Measurements from ENCODE around the gene TSBP1.

DNA sequence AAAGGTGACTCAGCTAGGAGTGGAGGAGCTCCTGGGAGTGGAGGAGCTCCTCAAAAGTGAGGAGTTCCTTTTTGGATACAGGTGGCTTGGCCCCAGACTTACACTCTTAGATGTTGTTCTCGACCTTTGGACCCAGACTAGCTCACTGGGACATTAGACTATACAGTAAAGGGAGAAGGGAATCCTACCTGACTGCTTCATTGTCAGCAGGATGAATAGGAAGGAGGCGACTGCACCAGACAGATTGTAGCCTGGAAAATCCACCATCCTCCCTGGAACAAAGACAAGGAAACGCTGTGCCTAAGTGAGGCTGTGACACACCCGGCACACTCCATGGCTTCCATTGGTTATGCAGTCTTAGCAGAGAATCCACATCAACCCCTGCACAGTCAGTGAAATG, 35.2 kb upstream of the TSBP1 start, which contains the start of gene BTNL2:
- TF ChIP-seq, protein P1, sequence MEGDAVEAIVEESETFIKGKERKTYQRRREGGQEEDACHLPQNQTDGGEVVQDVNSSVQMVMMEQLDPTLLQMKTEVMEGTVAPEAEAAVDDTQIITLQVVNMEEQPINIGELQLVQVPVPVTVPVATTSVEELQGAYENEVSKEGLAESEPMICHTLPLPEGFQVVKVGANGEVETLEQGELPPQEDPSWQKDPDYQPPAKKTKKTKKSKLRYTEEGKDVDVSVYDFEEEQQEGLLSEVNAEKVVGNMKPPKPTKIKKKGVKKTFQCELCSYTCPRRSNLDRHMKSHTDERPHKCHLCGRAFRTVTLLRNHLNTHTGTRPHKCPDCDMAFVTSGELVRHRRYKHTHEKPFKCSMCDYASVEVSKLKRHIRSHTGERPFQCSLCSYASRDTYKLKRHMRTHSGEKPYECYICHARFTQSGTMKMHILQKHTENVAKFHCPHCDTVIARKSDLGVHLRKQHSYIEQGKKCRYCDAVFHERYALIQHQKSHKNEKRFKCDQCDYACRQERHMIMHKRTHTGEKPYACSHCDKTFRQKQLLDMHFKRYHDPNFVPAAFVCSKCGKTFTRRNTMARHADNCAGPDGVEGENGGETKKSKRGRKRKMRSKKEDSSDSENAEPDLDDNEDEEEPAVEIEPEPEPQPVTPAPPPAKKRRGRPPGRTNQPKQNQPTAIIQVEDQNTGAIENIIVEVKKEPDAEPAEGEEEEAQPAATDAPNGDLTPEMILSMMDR (IDR thresholded peaks at IDR 0.05): no peak
- TF ChIP-seq POLR2A (IDR thresholded peaks at IDR 0.05) (no peak), POLR2AphosphoS5 (IDR thresholded peaks at IDR 0.05) (no peak)

Data from sigmoid colon (tissue), 4 donors.